HG02943 (cell line): ENCODE measurements around the gene REXO5.

Source experiments
- ATAC-seq: cut with Tn5 transposase; IDR thresholded peaks from one replicate; pipeline ENCODE4 v1.9.1; 2021; ENCODE audit warnings: mild to moderate bottlenecking, low read depth, moderate library complexity; ENCODE audit not compliant: unreplicated experiment

The REXO5 gene

GRCh38 chr16:20871258-20871657, 64.9 kb downstream of the REXO5 start:
- no peak for ATAC-seq

- ATAC-seq, result no peak
These were observed 65.9 kb downstream of the REXO5 start for GRCh38 chr16:20871941-20872815.

DNA sequence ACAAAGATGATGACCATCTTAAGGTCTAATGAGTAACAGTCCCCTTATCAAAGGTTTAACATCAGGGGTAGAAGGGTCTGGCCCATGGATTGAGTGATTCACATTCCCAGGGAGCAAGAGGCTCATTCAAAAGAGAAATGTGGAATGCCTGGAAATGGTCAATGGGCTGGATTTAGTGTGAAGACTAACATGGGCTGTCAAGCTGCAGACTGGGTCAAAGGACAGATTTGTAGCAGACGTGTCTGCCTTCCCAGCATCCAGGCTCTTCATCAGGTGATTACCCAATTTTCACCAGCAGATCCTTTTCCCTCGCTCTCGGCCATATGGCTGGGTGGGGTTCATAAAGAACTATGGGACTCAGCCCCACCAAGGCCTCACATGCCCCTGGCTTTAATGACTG, 67.0 kb downstream of the REXO5 start:
- no peak for ATAC-seq

DNA sequence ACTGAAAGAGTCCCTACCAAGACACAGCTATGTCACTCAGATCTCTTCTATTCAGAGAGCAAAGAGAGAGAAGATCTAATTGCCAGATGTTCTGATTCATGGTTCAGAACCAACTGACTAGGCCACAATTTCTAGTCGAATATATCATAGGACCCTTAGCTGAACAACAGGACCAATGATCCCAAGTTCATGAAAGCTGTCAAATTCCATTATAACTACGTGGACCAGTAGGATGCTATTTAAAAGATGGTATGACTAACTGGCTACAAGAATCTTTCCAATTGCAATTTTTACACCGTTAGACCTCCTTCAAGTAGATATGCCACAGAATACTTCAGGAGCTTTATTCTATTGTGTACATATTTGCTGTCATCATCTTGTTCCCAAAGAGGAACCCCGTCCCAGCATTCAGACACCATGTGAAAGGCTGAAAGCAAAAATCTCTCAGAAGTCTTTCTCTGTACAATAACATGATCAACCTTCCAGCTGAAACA, 67.8 kb downstream of the REXO5 start:
- ATAC-seq, result peak; percentile 12

DNA sequence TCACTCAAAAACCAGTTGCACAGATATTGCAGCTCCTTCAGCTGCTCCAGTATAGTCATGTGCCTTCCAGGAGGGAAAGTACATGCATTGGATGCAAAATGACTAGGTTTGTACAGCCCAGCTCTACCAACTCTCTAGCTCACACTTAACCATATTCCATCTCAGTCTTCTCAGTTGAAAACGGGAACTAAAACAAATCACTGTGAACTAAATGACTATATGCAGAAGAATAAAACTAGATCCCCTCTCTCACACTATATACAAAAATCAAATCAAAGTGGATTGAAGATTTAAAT, 69.0 kb downstream of the REXO5 start:
- ATAC-seq, result no peak

- ATAC-seq, result no peak
These were observed 72.4 kb downstream of the REXO5 start for GRCh38 chr16:20878682-20879147.

DNA sequence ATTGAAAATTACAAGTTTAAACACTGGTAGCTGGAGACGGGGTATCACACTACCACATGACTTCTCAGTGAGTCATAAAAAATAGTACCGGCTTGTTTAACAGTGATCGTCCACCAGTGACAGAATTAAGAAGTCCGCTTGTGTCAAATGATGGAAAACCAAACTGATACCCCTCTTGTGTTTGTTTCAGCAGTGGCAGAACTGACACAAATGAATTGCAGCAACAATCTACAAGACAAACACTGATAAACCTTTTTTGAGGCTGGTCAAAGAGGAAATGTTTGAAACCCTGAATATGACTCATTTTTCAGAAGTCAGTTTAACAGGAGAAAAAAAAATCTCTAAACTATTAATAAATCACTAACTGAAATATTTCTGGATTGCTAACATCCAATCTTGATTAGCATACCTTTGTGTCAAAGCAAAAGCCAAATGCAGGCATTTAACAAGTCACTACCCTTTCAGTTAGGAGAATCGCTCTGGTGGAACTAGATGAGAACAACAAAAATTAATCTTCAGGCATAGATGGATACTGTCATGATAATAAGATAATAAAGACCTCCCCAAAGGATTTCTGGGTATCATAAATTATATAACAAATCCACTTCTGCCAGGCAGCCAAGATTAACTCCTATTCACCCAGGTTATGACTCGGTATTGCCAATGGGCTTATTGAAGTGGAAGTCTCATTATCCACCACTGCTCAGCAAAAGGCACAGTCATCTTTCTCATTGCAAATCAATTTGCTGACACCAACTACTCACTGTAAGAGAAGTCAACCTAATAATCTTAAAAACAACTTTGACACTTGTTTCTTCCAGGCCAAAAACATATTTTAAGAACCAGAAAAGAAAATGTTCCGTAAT, 73.1 kb downstream of the REXO5 start:
- ATAC-seq, result no peak

- ATAC-seq, result no peak
These were observed 74.7 kb downstream of the REXO5 start for GRCh38 chr16:20880867-20881502.

DNA sequence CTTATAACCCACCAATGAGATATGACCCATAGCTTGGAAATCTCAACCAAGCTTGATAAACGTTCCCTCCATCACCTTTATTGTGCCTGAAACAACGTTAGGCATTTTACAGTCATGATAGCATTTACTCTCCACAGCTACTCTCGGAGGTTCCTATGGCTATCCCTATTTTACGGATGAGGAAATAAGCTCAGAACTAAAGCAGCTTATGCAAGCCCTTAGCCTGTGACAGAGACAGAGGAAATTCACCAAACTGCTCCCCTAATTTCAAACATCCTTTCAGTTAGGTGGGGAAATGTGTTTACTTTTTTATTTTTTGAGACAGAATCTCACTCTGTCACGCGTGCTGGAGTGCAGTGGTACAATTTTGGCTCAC, 75.2 kb downstream of the REXO5 start:
- no peak for ATAC-seq

DNA sequence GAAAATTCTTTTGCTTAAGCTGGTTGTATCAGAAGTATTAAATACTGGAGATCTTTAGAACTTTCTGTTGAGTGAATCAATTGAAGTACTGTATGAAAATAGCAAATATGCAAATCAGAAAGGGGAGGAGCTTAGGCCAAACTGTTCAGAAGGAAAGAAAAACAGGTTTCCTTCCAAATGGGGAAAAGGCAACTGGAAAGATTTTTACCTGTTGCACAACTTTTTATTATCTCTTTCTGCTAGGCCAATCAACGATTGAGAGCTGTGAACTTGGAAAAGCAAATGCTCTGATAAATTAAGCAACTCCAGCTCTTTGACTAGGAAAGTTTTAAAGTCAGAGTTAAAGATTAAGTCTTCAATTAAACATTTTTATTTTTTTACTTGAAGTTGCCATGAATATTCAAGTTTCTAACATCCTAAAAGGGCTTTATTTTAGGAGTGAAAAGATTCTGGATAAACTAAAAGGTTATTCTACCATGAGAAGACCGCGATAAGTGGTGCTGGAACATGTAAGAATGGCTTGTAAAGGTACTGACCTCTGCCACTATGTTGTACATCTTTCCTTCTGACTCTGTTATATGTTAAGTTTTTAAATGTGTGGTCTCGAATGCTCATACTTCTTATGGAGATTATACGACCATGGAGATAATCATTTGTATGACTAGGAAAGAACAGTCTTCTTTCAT, 77.4 kb downstream of the REXO5 start:
- no peak for ATAC-seq

DNA sequence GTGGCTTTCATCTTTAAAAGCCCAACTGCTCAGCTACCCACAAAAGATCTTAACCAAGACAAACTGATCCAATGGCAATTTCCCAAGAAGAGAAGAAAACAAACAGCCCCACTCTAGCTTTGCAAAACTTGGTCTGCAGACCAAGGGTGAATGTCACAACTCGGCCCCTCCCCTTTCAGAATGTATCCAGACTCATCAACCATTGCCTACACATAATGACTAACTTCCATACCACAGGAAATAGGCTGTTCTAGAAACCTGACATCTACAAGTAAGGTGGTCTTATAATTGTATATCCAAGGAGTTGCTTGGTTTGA, 77.9 kb downstream of the REXO5 start:
- no peak for ATAC-seq

- ATAC-seq, result no peak
These were observed 80.0 kb downstream of the REXO5 start for GRCh38 chr16:20886320-20886719.

DNA sequence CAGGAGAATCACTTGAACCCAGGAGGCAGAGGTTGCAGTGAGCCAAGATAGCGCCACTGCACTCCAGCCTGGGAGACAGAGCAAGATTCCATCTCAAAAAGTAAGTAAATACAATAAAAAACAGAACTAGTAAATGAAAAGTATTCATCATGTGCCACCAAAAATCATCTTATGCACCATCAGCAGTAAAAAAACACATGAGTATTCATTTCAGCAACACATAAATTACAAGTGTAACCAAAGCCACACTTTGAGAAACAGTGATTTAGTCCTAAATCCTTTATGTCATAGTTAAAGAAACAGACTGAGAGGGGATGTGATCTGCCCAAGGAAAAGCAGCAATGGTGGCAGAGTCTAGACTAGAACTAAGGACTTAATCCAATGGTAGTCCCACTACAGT, 80.9 kb downstream of the REXO5 start:
- ATAC-seq, result no peak

DNA sequence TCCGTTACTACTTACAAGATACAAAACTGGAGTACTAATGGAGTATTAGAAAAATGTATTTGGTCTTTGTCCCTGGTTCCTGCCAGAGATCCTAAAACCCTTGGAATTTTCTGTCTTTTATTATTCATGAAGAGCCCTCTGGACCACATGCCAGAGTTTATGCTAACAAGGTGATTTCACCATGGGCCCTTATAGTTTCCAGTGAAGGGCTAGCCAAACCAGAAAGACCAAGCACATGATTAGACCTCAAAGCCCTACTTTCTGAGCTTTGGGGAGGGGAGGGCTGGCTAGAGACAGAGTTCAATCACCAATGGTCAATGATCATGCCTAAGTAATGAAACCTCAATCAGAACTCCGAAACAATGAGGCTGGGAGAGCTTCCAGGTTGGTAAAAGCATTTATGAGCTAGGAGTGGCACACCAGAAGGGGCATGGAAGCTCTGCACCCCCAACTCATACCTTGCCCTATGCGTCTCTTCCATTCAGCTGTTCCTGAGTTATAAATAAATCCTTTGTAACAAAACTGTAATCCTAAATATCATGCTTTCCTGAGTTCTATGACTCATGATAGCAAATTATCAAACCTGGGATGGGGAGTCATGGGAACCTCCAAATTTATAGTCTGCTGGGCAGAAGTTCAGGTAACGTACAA, 83.4 kb downstream of the REXO5 start:
- no peak for ATAC-seq

DNA sequence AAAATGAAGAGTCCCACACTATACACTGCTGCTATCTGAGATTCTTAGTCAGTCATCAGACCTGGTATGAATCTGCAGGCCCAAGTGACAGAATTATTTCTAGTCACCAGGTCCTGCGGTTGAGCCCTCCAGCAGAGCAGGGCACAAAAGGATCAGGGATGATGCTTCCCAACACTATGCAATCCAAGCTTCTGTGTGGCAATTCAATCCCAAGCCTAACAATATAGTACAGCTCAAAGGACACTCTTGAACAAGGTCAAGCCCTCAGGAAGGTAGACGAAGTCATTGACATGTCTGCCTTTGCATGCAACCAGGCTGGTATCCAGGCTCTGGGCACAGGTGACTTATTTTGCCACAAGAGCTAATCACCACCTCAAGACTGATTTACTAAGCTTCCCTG, 88.1 kb downstream of the REXO5 start:
- no peak for ATAC-seq

GRCh38 chr16:20897253-20897897, 91.0 kb downstream of the REXO5 start:
- ATAC-seq, result no peak

GRCh38 chr16:20897922-20898321, 91.6 kb downstream of the REXO5 start:
- no peak for ATAC-seq

GRCh38 chr16:20899071-20899470, 92.7 kb downstream of the REXO5 start:
- no peak for ATAC-seq
